Measurements from ENCODE around the gene ABCC1. TPM values are rescaled to one million over a fixed set of nuclear protein-coding genes. Genes with fewer than 3 reads are reported as not detected.
"Not testable (repeated sequence)": the region's sequence is repeated elsewhere in the genome, so short reads cannot be mapped to it uniquely, and the experiment has no call there.

Gene ABCC1
- polyA plus RNA-seq, 3 donors = 1.4 to 23.6 (median 3.0) TPM

DNA sequence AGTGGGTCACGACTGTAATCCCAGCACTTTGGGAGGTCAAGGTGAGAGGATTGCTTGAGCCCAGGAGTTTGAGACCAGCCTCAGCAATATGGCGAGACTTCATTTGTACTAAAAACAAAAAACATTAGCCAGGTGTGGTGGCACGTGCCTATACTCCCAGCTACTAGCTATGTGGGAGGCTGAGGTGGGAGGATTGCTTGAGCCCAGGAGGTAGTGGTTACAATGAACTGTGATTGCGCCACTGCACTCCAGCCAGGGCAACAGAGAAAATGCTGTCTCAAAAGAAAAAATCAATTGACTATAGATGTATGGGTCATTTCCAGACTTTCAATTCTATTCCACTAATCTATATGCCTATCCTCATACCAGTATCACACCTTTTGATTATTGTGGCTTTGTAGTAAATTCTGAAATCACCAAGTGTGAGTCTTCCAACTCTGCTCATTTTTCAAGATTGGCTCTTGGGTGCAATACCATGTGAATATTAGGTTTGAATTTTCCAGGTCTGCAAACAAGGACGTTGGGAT is 33.8 kb upstream of the ABCC1 start:
- Histone ChIP-seq H4K20me1 (ENCODE audit: insufficient read depth, low read length) (no peaks in the 10 kb centered on the region), H3K9ac (ENCODE audit: insufficient read depth, low read length, poor library complexity, severe bottlenecking) (no peak overlapping the region), H3K27ac (ENCODE audit: low read depth in 1 of 2, low read length in 2 of 2) (no peak overlapping the region), H3K9me3 (replicated peaks in 1 of 2; ENCODE audit: control insufficient read depth in 1 of 2, insufficient read depth in 1 of 2, low read length in 2 of 2) (no peaks in the 10 kb centered on the region), H3K4me3 (replicated peaks in 1 of 3; ENCODE audit: low read depth in 2 of 3, low read length in 3 of 3) (no peak overlapping the region), H3K4me1 (ENCODE audit: control insufficient read depth in 1 of 2, insufficient read depth in 2 of 2, low read length in 2 of 2) (peaks cover 0 to 3% of the 10 kb centered on the region in 2 donors), H3K27me3 (ENCODE audit: control insufficient read depth in 2 of 2, insufficient read depth in 2 of 2, low read length in 2 of 2) (no peaks in the 10 kb centered on the region), H3K36me3 (replicated peaks in 1 of 2; ENCODE audit: control insufficient read depth in 1 of 2, insufficient read depth in 2 of 2, low read length in 2 of 2) (no peaks in the 10 kb centered on the region), H3K79me2 (ENCODE audit: insufficient read depth, low read length) (no peaks in the 10 kb centered on the region), H3K4me2 (replicated peaks; ENCODE audit: extremely low read depth, low read length, poor library complexity, severe bottlenecking) (no peak overlapping the region), H2AFZ (ENCODE audit: insufficient read depth, low read depth, low read length, poor library complexity, severe bottlenecking) (no peak overlapping the region)
- Mint-ChIP-seq H3K27me3 (ENCODE audit: low read depth in 3 of 3) (peaks cover 0 to 5% (median 2%) of the 10 kb centered on the region in 3 donors), H3K9me3 (peaks cover 0 to 7% (median 4%) of the 10 kb centered on the region in 7 donors), H3K27ac (no peak overlapping the region), H3K4me3 (no peak overlapping the region), H3K4me1 (peaks cover 9% of the 10 kb centered on the region), H3K36me3 (no peaks in the 10 kb centered on the region)
- WGBS (ENCODE audit: insufficient coverage) = no CpG with 5 or more reads among the region's 5 CpGs
- DNase-seq = no peak
- TF ChIP-seq, protein P1, sequence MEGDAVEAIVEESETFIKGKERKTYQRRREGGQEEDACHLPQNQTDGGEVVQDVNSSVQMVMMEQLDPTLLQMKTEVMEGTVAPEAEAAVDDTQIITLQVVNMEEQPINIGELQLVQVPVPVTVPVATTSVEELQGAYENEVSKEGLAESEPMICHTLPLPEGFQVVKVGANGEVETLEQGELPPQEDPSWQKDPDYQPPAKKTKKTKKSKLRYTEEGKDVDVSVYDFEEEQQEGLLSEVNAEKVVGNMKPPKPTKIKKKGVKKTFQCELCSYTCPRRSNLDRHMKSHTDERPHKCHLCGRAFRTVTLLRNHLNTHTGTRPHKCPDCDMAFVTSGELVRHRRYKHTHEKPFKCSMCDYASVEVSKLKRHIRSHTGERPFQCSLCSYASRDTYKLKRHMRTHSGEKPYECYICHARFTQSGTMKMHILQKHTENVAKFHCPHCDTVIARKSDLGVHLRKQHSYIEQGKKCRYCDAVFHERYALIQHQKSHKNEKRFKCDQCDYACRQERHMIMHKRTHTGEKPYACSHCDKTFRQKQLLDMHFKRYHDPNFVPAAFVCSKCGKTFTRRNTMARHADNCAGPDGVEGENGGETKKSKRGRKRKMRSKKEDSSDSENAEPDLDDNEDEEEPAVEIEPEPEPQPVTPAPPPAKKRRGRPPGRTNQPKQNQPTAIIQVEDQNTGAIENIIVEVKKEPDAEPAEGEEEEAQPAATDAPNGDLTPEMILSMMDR (IDR thresholded peaks at IDR 0.05) = no peak
- intact Hi-C loops (cut with micrococcal nuclease) = no loop called here

DNA sequence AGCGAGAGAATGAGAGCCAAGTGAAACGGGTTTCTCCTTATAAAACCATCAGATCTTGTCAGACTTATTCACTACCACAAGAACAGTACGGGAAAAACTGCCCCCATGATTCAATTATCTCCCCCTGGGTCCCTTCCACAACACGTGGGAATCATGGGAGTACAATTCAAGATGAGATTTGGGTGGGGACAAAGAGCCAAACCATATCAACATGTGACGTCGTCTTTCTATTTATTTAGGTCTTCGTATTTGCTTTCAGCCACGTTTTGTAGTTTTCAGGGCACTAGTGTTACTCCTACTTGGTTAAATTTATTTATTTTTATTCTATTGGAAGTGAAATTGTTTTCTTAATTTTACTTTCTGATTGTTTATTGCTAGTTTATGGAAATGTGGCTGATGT is 33.1 kb upstream of the ABCC1 start:
- peaks cover 9% of the 10 kb centered on the region for H3K4me1 Mint-ChIP-seq
- TF ChIP-seq, protein P1 (IDR thresholded peaks at IDR 0.05) = no peak
- Histone ChIP-seq H3K27me3 (ENCODE audit: control insufficient read depth in 2 of 2, insufficient read depth in 2 of 2, low read length in 2 of 2) (no peaks in the 10 kb centered on the region), H2AFZ (ENCODE audit: insufficient read depth, low read depth, low read length, poor library complexity, severe bottlenecking) (no peak overlapping the region), H3K4me3 (replicated peaks in 1 of 3; ENCODE audit: low read depth in 2 of 3, low read length in 3 of 3) (no peak overlapping the region), H3K4me1 (ENCODE audit: control insufficient read depth in 1 of 2, insufficient read depth in 2 of 2, low read length in 2 of 2) (peaks cover 0 to 3% of the 10 kb centered on the region in 2 donors), H3K4me2 (replicated peaks; ENCODE audit: extremely low read depth, low read length, poor library complexity, severe bottlenecking) (no peak overlapping the region), H3K9ac (ENCODE audit: insufficient read depth, low read length, poor library complexity, severe bottlenecking) (no peak overlapping the region), H3K27ac (ENCODE audit: low read depth in 1 of 2, low read length in 2 of 2) (no peak overlapping the region), H3K36me3 (replicated peaks in 1 of 2; ENCODE audit: control insufficient read depth in 1 of 2, insufficient read depth in 2 of 2, low read length in 2 of 2) (no peaks in the 10 kb centered on the region), H3K9me3 (replicated peaks in 1 of 2; ENCODE audit: control insufficient read depth in 1 of 2, insufficient read depth in 1 of 2, low read length in 2 of 2) (no peaks in the 10 kb centered on the region), H4K20me1 (ENCODE audit: insufficient read depth, low read length) (no peaks in the 10 kb centered on the region), H3K79me2 (ENCODE audit: insufficient read depth, low read length) (no peaks in the 10 kb centered on the region)
- intact Hi-C loops (cut with micrococcal nuclease) = no loop called here
- no peak overlapping the region for H3K27ac Mint-ChIP-seq
- DNase-seq = no peak
- no peak overlapping the region for H3K4me3 Mint-ChIP-seq
- peaks cover 0 to 7% (median 4%) of the 10 kb centered on the region in 7 donors for H3K9me3 Mint-ChIP-seq
- H3K36me3 Mint-ChIP-seq = no peaks in the 10 kb centered on the region
- peaks cover 0 to 3% (median 0%) of the 10 kb centered on the region in 3 donors for H3K27me3 Mint-ChIP-seq (ENCODE audit: low read depth in 3 of 3)
- WGBS (ENCODE audit: insufficient coverage) = no CpG with 5 or more reads among the region's 8 CpGs

DNA sequence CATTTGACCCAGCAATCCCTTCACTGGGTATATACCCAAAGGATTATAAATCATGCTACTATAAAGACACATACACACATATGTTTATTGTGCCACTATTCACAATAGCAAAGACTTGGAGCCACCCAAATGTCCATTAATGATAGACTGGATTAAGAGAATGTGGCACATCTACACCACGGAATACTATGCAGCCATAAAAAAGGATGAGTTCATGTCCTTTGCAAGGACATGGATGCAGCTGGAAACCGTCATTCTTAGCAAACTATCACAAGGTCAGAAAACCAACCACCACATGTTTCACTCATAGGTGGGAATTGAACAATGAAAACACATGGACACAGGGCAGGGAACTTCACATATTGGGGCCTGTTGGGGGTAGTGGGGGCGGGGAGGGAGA is 31.1 kb upstream of the ABCC1 start:
- H3K36me3 ChIP-seq (replicated peaks in 1 of 2; ENCODE audit: control insufficient read depth in 1 of 2, insufficient read depth in 2 of 2, low read length in 2 of 2); H3K4me3 Mint-ChIP-seq; H3K4me2 ChIP-seq (replicated peaks; ENCODE audit: extremely low read depth, low read length, poor library complexity, severe bottlenecking); H2AFZ ChIP-seq (ENCODE audit: insufficient read depth, low read depth, low read length, poor library complexity, severe bottlenecking); H3K27ac ChIP-seq (ENCODE audit: low read depth in 1 of 2, low read length in 2 of 2); H3K27me3 Mint-ChIP-seq (ENCODE audit: low read depth in 3 of 3); H3K4me3 ChIP-seq (replicated peaks in 1 of 3; ENCODE audit: low read depth in 2 of 3, low read length in 3 of 3); H3K4me1 ChIP-seq (ENCODE audit: control insufficient read depth in 1 of 2, insufficient read depth in 2 of 2, low read length in 2 of 2); H3K4me1 Mint-ChIP-seq; H3K36me3 Mint-ChIP-seq; H4K20me1 ChIP-seq (ENCODE audit: insufficient read depth, low read length); H3K27ac Mint-ChIP-seq; intact Hi-C loops (cut with micrococcal nuclease); DNase-seq; H3K9me3 ChIP-seq (replicated peaks in 1 of 2; ENCODE audit: control insufficient read depth in 1 of 2, insufficient read depth in 1 of 2, low read length in 2 of 2); H3K9ac ChIP-seq (ENCODE audit: insufficient read depth, low read length, poor library complexity, severe bottlenecking); H3K9me3 Mint-ChIP-seq; H3K27me3 ChIP-seq (ENCODE audit: control insufficient read depth in 2 of 2, insufficient read depth in 2 of 2, low read length in 2 of 2); H3K79me2 ChIP-seq (ENCODE audit: insufficient read depth, low read length): not testable (repeated sequence)
- WGBS (ENCODE audit: insufficient coverage) = 100% methylated on average over 1 of the region's 3 CpGs
